Mucosa of stomach (tissue), 1 donor: ENCODE results near the gene PXN.

Source experiments
- H3K27me3 ChIP-seq: one replicate; pipeline ENCODE4 v1.7.0; 2013; ENCODE audit warnings: mild to moderate bottlenecking, low read length; ENCODE audit not compliant: control insufficient read depth, insufficient read depth
- H3K36me3 ChIP-seq: one replicate; pipeline ENCODE4 v1.7.0; 2013; ENCODE audit warnings: low read length; ENCODE audit not compliant: control insufficient read depth, insufficient read depth
- H3K4me1 ChIP-seq: one replicate; pipeline ENCODE4 v1.7.0; 2013; ENCODE audit warnings: mild to moderate bottlenecking, low read length; ENCODE audit not compliant: control insufficient read depth, insufficient read depth
- H3K4me3 ChIP-seq: one replicate; pipeline ENCODE4 v1.7.0; 2013; ENCODE audit warnings: low read length
- H3K9ac ChIP-seq: one replicate; pipeline ENCODE4 v1.7.0; 2013; ENCODE audit warnings: mild to moderate bottlenecking, low read length, moderate library complexity
- H3K9me3 ChIP-seq: one replicate; pipeline ENCODE4 v1.7.0; 2013; ENCODE audit warnings: mild to moderate bottlenecking, low read length, moderate library complexity; ENCODE audit not compliant: control insufficient read depth
- donor health status: Pancreatic carcinoma.

PXN gene

DNA sequence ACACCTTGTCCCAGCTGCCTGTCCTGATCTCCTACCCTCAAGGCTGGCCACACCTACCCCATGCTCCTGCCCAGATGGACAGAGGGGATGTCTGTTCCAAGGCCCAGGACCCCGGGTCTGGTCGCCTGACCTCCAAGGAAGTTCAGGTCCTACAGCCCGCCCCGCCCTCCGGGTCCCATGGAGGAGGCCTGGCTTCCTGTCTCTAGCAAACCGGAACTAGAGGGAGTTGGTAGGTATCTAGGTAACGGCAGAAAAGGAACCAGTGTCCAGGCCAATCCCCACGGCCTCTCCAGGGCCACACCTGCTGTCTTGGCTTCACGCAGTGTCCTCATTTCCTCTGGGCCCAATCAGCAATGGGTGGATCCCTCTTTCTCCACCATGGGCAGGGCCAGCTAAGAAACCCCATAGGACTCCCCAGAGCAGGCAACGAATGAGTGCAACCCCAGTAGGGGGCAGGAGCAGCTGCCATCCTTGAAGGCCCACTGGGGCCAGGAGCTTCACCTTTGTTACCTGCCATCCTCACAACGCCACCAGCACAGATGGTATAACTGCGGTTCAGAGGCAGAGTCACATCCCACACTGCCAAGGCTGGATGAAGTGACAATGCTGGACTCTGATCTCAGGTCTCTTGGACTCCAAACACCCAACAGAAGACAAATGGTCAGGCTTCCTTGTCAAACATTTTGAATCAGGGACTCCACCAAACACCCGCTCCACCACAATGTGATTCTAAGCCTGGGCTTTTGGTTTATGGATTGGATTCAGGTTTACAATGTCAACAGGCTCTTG lies 39.5 kb downstream of the PXN start:
- H3K9ac ChIP-seq, result peak overlapping the region; percentile 92
- peaks cover 23% of the 10 kb centered on the region for H3K36me3 ChIP-seq
- no peaks in the 10 kb centered on the region for H3K9me3 ChIP-seq
- peaks cover 75% of the 10 kb centered on the region for H3K4me1 ChIP-seq
- H3K27me3 ChIP-seq, result no peaks in the 10 kb centered on the region
- H3K4me3 ChIP-seq, result peak overlapping the region; percentile 84

DNA sequence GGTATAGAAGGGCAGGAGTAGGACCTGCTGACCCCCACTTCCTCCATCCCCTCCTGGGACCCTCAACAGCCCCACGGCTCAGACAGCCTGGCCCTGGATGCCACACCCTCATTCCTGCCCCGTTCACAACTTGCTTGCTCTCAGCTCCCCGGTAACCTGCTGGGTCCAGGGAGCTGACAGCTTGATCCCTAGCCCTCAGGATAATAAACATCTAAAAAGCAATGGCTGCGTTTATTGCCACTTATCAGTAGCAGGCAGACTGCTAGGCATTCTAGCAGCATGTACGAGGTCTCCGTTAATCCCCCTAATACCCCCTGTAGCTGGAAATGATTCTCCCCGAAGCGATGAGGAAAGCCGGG lies 40.4 kb downstream of the PXN start:
- H3K27me3 ChIP-seq, result no peaks in the 10 kb centered on the region
- H3K4me1 ChIP-seq, result peaks cover 66% of the 10 kb centered on the region
- peak overlapping the region; percentile 84 for H3K4me3 ChIP-seq
- peaks cover 29% of the 10 kb centered on the region for H3K36me3 ChIP-seq
- peak overlapping the region; percentile 92 for H3K9ac ChIP-seq
- H3K9me3 ChIP-seq, result no peaks in the 10 kb centered on the region

DNA sequence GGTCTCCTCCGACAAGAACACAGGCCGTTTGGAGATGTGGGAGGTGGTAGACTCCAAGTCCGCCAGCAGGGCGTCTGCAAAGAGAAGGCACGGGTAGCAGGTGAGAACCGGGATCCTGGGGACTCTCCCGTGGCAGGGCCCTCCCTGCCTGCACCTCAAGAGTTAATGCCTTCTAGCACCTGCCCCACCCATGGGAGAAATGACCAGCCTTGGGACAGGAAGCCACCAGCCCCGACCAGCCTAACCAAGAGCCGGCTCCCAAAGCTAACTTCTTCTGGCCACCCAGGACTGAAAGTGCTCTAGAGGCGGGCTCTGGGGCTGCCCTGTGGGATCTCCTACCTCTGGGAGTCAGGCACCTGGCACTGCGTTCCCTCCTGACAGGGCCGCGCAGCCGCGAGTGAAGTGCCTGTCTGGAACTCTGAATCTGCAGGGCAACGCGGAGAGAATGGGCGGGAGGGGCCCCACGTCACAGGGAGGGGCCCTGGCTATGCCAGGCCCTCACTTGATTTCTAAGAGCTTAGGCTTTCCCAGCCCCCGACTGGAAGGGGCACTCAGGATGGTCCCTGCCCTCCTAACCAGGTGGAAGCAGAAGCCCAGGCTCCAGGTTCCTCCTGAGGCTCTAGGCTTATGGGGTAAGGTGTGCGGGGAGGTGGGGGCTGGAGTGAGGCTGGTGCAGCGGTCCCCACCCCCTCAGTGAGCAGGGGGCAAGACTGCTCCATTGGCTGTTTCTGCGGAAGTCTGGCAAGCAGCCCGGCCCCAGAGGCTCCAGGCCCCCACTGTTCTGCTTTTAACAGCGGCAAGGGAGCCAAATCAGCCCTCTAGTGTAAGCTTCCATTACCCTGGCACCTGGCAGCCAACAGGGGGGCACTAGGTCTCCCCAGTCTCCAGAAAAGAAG lies 41.0 kb downstream of the PXN start:
- H3K9me3 ChIP-seq, result no peaks in the 10 kb centered on the region
- no peaks in the 10 kb centered on the region for H3K27me3 ChIP-seq
- peaks cover 29% of the 10 kb centered on the region for H3K36me3 ChIP-seq
- peak overlapping the region; percentile 92 for H3K9ac ChIP-seq
- peaks cover 60% of the 10 kb centered on the region for H3K4me1 ChIP-seq
- H3K4me3 ChIP-seq, result peak overlapping the region; percentile 84

DNA sequence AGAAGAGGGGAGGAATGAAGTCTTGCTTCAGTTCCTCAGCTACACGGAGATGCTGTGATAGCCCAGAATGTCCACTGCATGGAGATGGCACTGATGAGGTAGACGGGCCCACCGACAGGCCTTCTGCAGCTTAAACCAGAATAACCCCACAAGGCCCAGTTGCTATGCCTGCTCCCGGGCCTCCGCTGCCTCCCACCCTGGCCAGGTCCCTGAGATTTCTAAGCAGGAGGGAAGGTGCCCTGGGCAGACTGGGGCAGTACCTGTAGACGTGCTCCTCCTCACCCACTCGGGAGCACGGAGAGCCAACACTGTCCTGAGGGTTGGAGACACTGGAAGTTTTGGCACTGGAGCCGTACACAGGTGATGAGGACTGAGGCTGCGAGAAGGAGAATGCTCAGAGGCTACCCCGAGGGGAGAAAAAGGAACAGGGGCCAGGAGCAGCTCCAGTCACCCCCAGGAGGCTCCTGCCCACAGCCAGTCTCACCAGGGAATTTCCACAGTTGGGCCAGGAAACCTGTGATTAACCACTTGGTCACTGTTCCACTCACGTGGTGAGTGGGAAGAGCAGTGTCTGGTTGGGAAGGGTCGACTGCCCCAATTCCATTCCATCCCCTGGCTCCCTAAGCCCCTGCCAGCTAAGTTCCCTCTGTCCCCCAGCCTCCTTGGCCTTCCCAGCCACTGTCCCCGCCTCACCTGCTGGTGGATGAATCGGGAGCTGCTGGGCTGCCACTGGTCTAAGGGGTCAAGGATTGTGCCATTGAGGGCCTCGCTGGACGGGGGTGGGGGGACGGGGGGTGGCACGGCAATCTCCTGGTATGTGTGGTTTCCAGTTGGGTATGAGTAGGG lies 41.8 kb downstream of the PXN start:
- H3K9ac ChIP-seq, result peak overlapping the region; percentile 92
- peaks cover 51% of the 10 kb centered on the region for H3K4me1 ChIP-seq
- peak overlapping the region; percentile 84 for H3K4me3 ChIP-seq
- no peaks in the 10 kb centered on the region for H3K27me3 ChIP-seq
- H3K9me3 ChIP-seq, result no peaks in the 10 kb centered on the region
- H3K36me3 ChIP-seq, result peaks cover 36% of the 10 kb centered on the region

DNA sequence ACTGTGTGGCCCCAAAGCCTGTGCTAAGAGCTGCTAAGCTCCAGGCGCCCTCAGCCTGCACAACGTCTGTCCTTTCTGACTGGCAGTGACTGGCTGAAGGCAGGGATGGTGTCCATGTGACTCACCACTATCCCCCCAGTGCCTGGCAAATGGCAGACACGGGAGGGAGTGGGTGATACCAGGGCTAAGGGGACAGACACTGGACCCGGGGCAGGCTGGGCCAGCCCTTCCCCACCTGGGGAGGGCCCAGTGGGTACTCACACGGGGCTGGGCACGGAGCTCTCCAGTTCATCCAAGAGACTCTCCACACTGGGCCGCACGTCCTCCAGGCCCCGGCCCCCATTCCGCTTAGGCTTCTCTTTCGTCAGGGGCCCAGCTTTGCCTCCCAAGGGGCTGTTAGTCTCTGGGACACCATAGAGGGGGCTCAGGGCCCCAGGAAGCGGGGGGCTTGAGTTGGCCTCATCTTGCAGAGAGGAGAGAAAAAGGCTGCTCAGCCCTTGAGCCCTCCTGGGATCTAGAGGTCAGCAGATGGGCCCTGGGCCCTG lies 43.2 kb downstream of the PXN start:
- peaks cover 38% of the 10 kb centered on the region for H3K4me1 ChIP-seq
- peaks cover 38% of the 10 kb centered on the region for H3K36me3 ChIP-seq
- no peak overlapping the region for H3K4me3 ChIP-seq
- H3K9me3 ChIP-seq, result no peaks in the 10 kb centered on the region
- H3K27me3 ChIP-seq, result no peaks in the 10 kb centered on the region
- H3K9ac ChIP-seq, result no peak overlapping the region

DNA sequence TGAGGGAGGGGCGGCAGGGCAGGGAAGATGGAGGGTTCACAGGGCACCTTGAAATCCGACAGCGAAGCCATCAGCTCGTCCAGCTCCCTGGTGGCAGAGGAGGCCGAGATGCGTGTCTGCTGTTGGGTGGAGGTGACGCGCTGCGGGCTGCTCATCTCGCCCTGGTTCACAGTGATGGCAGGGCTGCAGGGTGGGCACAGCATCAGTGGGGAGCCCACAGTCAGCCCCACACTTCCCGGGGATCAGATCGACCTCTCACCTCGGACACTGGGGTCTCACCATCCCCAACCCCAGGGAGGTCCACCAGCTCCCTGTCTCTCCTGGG lies 44.0 kb downstream of the PXN start:
- Histone ChIP-seq H3K4me1 (peaks cover 29% of the 10 kb centered on the region), H3K9me3 (no peaks in the 10 kb centered on the region), H3K9ac (no peak overlapping the region), H3K27me3 (no peaks in the 10 kb centered on the region), H3K4me3 (no peak overlapping the region), H3K36me3 (peaks cover 38% of the 10 kb centered on the region)

DNA sequence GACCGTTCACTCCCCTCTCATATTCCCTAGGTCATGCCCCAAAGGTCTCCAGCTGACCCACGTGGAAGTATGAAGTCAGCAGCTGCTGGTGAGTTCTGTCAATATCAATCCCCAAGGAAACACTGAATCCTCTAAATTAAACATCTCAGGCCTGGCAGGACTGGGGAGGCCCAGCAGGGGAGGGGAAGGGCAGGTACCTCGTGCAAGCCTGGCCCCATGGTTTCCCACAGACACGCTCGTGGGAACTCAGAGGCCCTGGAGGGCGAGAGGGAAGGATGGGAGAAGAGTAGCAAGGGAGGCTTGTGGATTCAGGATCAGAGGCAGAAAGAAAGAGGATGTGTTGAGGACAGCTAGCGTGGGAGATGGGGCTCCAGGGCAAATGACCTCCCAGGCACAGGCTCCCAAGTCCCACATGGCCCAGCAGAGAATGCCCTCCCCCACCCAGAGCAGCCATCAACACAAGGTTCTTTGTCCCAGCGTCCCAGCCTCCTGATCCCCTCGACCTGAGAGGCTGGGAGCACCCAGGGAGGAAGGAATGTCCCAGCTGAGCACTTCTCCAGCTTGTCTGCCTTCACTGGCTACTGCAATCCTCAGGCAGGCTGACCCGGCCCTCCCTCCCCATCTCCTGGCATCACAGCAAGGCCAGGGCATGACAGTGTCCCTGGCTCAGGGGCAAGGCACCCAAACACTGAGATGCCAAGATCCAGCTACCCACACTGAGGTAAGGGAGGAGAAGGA lies 44.5 kb downstream of the PXN start:
- H3K4me1 ChIP-seq, result peaks cover 24% of the 10 kb centered on the region
- H3K9ac ChIP-seq, result no peak overlapping the region
- no peaks in the 10 kb centered on the region for H3K27me3 ChIP-seq
- no peak overlapping the region for H3K4me3 ChIP-seq
- peaks cover 38% of the 10 kb centered on the region for H3K36me3 ChIP-seq
- H3K9me3 ChIP-seq, result no peaks in the 10 kb centered on the region

DNA sequence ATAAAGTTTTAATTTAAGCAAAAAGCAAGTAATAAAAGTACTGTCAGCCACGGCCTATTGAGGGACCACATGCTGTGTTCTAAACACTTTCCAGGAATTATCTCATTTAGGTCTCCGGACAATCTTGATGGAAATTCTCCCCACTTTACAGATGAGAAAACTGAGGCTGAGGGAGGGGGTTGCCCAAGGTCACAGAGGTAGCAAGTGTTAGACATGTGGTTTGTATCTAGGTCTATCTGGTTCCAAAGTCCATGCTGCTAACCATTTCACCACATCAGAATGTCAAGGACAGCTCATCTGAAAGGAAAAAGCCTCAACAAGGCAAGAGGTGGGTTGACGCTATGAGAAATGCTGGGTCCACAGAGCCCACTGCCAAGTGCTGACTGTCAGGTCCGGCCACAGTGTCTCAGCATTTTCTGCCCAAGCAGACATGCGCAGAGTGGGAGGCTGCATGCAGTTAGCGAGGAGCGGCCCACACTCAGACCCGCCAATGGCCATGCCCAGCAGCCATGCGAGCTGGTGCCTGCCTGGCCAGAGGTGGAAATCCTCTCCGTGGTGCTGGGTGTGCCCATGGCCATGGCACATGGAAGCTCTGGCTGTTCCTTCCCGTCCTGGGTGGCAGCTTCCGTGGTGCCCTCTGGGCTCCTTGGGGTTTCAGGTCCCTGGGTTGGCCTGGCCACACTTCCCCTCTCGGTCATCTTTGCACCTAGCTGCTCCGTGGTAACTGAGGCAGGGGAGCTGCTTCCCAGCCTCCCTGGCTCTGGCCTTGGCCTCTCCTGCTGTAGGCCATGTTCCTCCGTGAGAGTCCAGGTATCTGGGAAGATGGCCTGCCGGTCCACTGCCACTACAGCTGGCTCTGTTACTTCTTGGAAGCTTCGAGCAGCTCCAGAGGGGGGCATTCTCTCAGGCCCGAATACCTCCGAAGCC lies 46.6 kb downstream of the PXN start:
- H3K36me3 ChIP-seq, result peaks cover 45% of the 10 kb centered on the region
- peaks cover 13% of the 10 kb centered on the region for H3K4me1 ChIP-seq
- H3K4me3 ChIP-seq, result no peak overlapping the region
- H3K9ac ChIP-seq, result no peak overlapping the region
- no peaks in the 10 kb centered on the region for H3K9me3 ChIP-seq
- H3K27me3 ChIP-seq, result no peaks in the 10 kb centered on the region

DNA sequence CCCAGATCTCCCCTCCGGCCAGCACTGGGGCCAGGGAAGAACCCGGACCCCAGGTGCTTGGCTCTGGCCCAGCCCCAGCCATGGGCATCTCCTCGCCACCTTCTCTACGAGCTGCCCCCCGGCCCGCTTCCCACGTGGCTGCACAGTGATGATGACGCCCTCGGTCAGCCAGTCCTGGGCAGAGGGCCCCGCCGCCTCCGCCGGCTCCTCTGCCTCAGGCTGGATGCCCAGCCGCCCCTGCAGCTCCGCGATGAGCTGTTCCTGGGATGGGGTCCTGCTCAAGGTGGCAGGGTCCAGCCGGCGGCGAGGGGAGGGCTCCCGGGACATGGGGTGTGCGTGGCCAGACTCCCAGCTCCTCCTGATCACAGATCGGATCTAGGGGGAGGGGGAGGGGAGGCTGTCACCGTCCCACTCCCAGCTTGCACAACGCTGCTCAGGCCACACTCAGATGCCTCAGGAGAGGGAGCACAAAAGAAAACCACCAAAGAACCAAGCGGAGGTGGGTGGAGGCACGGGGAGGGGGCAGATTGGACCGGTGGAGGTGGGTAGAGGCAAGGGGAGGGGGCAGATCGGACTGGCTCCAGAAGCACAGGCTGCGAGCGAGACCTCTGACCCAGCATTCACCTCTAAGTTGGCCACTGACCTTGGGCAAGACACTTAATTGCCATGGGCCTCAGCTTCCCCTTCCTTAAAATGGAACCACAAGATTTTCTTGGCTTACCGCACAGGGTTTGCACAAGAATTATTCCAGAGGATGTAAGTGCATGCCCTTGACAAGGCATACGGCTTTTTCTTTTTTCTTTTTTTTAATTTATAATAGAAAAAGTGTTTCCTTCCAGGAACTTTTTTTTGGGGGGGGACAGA lies 48.6 kb downstream of the PXN start:
- Histone ChIP-seq H3K36me3 (peaks cover 39% of the 10 kb centered on the region), H3K4me3 (no peak overlapping the region), H3K4me1 (no peaks in the 10 kb centered on the region), H3K9ac (no peak overlapping the region), H3K27me3 (no peaks in the 10 kb centered on the region), H3K9me3 (no peaks in the 10 kb centered on the region)
